Colonic mucosa (tissue), 2 donors: ENCODE results near the gene SLC27A5. TPM values are rescaled to one million over a fixed set of nuclear protein-coding genes. Genes with fewer than 3 reads are reported as not detected.

Experiments used
- microRNA-seq: library from miRNA; unstranded; fragments of <30 nt; microRNA quantifications from one replicate; pipeline ENCODE4, GENCODE V29; 2019
- total RNA-seq, 2 donors: library from RNA; stranded (reverse); fragmentation: NEBNext Ultra II Directional in 1 of 2; extraction: Animal tissue kit (Norgen Biotek cat#: 25700) in 1 of 2; gene quantifications; one replicate each; pipeline ENCODE4 v1.2.1, GENCODE V29; 2021
- donor health status: DM: no; HTN: no; CAD: no.
- donor health status: DM: no; HTN: no; CAD: no.

SLC27A5 gene
- total RNA-seq, 2 donors from 2014 or later = 3.7 to 8.7 TPM

Small RNAs within 50 kb of the gene (microRNA-seq; reads per million reads assigned to microRNA genes)
- not detected for gene MIR6807

Other genes starting within 250 kb of the SLC27A5 start
- gene ZNF8, start 233.0 kb downstream of the SLC27A5 start, total RNA-seq = 1 to 10 TPM; 3.4 to 3.8 TPM
- 10 to 100 TPM; 21.6 to 25.0 TPM for gene ERVK3-1, start 206.6 kb downstream of the SLC27A5 start, total RNA-seq
- 1 to 10 TPM; 3.0 to 3.7 TPM for gene ZSCAN22, start 185.0 kb downstream of the SLC27A5 start, total RNA-seq
- 1 to 10 TPM; 3.6 to 4.7 TPM for gene A1BG, start 158.5 kb downstream of the SLC27A5 start, total RNA-seq
- 1 to 10 TPM in 1 of 2 donors, under 1 TPM in 1; 0.98 to 1.9 TPM for gene ZNF497, start 149.2 kb downstream of the SLC27A5 start, total RNA-seq
- gene ZNF837, start 131.0 kb downstream of the SLC27A5 start, total RNA-seq = 1 to 10 TPM; 1.8 to 2.6 TPM
- gene RPS5, start 124.7 kb downstream of the SLC27A5 start, total RNA-seq = 100 to 1,000 TPM; 781 to 884 TPM
- gene RNF225, start 116.3 kb downstream of the SLC27A5 start, total RNA-seq = not detected
- 1 to 10 TPM; 5.9 to 8.5 TPM for gene ZNF584, start 103.3 kb downstream of the SLC27A5 start, total RNA-seq
- 1 to 10 TPM; 2.6 to 5.8 TPM for gene ZNF132, start 71.8 kb downstream of the SLC27A5 start, total RNA-seq
- 1 to 10 TPM; 4.4 to 7.5 TPM for gene ZNF324B, start 60.4 kb downstream of the SLC27A5 start, total RNA-seq
- gene ZNF324, start 44.9 kb downstream of the SLC27A5 start, total RNA-seq = 10 to 100 TPM; 10.2 to 12.0 TPM
- 10 to 100 TPM in 1 of 2 donors, 1 to 10 TPM in 1; 7.4 to 10.5 TPM for gene ZNF446, start 35.6 kb downstream of the SLC27A5 start, total RNA-seq
- 10 to 100 TPM; 13.5 to 20.2 TPM for gene ZBTB45, start 7.8 kb upstream of the SLC27A5 start, total RNA-seq
- 100 to 1,000 TPM; 205 to 412 TPM for gene TRIM28, start 32.1 kb upstream of the SLC27A5 start, total RNA-seq
- 100 to 1,000 TPM; 176 to 183 TPM for gene CHMP2A, start 43.1 kb upstream of the SLC27A5 start, total RNA-seq
- gene UBE2M, start 46.6 kb upstream of the SLC27A5 start, total RNA-seq = 10 to 100 TPM; 63.0 to 79.4 TPM
- 10 to 100 TPM; 19.3 to 39.2 TPM for gene MZF1, start 61.3 kb upstream of the SLC27A5 start, total RNA-seq